Gastrocnemius medialis (tissue), 4 donors: ENCODE data around the gene ESR1.

Experiments used
- POLR2A ChIP-seq, 2 donors: fragments of 450-650 bp; IDR thresholded peaks; one replicate each; pipeline ENCODE4 v1.6.1; 2017; ENCODE audit warnings: antibody characterized with exemption in 2 of 2, mild to moderate bottlenecking in 2 of 2, moderate library complexity in 2 of 2
- TF ChIP-seq, protein P1 (sequence below), 5 experiments: fragments of 450-650 bp in 3 of 5; fragments of 200-600 bp in 2 of 5; sonication (generic) in 2 of 5; IDR thresholded peaks in 4 of 5; conservative IDR thresholded peaks in 1 of 5; 1 replicate in 4 of 5; 2 replicates in 1 of 5; pipeline ENCODE4 v1.5.1; 2016 to 2019; ENCODE audit warnings: antibody characterized with exemption in 5 of 5, mild to moderate bottlenecking in 3 of 5, moderate library complexity in 3 of 5

DNA sequence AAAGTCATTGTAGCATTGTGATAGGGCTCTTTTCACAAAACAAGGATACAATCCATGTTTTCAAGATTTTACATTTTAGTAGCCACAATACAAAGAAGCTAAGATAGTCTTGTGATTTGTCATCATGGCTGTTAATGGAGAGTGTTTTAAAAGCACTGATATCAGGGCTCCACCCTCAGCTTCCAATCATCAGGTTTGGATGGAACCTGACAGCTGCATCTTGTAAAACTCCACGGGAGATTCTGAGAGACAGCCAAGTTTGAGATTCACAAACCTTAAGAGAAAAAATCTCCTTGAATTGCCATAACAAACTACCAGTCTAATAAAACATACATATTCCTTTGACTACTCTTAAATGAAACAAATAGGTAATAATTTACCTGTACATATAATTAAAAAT lies 280.2 kb downstream of the ESR1 start:
- TF ChIP-seq, protein P1, sequence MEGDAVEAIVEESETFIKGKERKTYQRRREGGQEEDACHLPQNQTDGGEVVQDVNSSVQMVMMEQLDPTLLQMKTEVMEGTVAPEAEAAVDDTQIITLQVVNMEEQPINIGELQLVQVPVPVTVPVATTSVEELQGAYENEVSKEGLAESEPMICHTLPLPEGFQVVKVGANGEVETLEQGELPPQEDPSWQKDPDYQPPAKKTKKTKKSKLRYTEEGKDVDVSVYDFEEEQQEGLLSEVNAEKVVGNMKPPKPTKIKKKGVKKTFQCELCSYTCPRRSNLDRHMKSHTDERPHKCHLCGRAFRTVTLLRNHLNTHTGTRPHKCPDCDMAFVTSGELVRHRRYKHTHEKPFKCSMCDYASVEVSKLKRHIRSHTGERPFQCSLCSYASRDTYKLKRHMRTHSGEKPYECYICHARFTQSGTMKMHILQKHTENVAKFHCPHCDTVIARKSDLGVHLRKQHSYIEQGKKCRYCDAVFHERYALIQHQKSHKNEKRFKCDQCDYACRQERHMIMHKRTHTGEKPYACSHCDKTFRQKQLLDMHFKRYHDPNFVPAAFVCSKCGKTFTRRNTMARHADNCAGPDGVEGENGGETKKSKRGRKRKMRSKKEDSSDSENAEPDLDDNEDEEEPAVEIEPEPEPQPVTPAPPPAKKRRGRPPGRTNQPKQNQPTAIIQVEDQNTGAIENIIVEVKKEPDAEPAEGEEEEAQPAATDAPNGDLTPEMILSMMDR (IDR thresholded peaks at IDR 0.05 in 4 of 5, conservative IDR thresholded peaks at IDR 0.05 in 1 of 5) = no peak
- TF ChIP-seq POLR2A (IDR thresholded peaks at IDR 0.05) = no peak
